GM06990 (cell line): ENCODE data around the gene KCNK7.

ENCODE experiments used
- DNase-seq: peaks from one replicate; pipeline ENCODE4 v3.0.0-alpha.2; 2011; ENCODE audit not compliant: insufficient read length; ENCODE audit errors: extremely low read depth
- H3K27me3 ChIP-seq: replicated peaks from 2 replicates; pipeline ENCODE4 v1.6.0; 2011; ENCODE audit warnings: low read length; ENCODE audit not compliant: control insufficient read depth, insufficient read depth
- H3K36me3 ChIP-seq: 2 replicates; pipeline ENCODE4 v1.5.1; 2011; ENCODE audit warnings: low read length; ENCODE audit not compliant: control insufficient read depth, insufficient read depth
- H3K4me3 ChIP-seq: replicated peaks from 2 replicates; pipeline ENCODE4 v1.5.1; 2011; ENCODE audit warnings: low read depth, mild to moderate bottlenecking, control low read depth, low read length
- CTCF ChIP-seq: IDR thresholded peaks from 2 replicates; pipeline ENCODE4 v1.5.1; 2011; ENCODE audit warnings: low read length, control low read depth, mild to moderate bottlenecking, inconsistent platforms; ENCODE audit not compliant: insufficient read depth, poor library complexity, severe bottlenecking

KCNK7 gene

DNA sequence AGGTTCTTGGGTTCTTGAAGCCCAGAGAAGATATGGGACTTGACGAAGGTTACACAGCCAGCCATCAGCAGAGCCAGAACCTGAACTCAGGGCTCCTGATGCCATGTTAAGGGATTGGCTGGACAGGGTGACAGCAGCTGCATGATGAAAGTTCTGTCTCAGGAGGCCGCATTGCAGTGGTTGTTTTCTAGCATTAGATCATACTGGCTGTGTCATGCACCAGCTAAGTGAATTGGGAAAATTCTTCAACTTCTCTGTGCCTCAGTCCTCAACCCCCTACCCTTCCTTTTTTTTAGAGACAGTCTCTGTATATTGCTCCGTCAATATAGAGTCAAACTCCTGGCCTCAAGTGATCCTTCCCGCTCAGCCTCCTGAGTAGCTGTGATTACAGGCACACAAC, 32.0 kb downstream of the KCNK7 start:
- no peak overlapping the region for H3K4me3 ChIP-seq
- no peak for TF ChIP-seq CTCF
- no peaks in the 10 kb centered on the region for H3K27me3 ChIP-seq
- no peak for DNase-seq
- H3K36me3 ChIP-seq: no peaks in the 10 kb centered on the region

DNA sequence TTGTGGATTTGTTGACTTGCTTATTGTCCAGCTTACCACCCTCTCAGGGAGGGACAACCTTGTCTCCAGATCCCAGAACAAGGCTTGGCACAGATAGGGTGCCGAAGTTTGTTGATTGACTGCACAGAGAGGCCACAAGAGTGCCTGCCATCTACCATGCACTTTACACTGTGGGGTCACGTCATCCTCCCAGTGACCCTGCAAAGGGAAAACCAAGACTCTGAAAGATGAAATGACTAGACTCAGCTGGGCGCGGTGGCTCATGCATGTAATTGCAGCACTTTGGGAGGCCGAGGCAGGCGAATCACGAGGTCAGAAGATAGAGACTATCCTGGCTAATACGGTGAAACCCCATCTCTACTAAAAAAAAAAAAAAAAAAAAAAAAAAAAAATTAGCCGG, 32.8 kb downstream of the KCNK7 start:
- Histone ChIP-seq H3K36me3 (no peaks in the 10 kb centered on the region), H3K4me3 (no peak overlapping the region), H3K27me3 (no peaks in the 10 kb centered on the region)
- no peak for DNase-seq
- no peak for TF ChIP-seq CTCF

- H3K27me3 ChIP-seq: no peaks in the 10 kb centered on the region; the same call in 1 of the 2 replicates
- DNase-seq: no peak
- TF ChIP-seq CTCF: no peak
- no peaks in the 10 kb centered on the region for H3K36me3 ChIP-seq
- no peak overlapping the region for H3K4me3 ChIP-seq
Measured at GRCh38 chr11:65562020-65562419, 33.6 kb downstream of the KCNK7 start.

GRCh38 chr11:65560555-65561418, 34.8 kb downstream of the KCNK7 start:
- DNase-seq: no peak
- H3K4me3 ChIP-seq: no peak overlapping the region
- H3K36me3 ChIP-seq: no peaks in the 10 kb centered on the region
- no peak for TF ChIP-seq CTCF
- H3K27me3 ChIP-seq: no peaks in the 10 kb centered on the region; the same call in 1 of the 2 replicates

DNA sequence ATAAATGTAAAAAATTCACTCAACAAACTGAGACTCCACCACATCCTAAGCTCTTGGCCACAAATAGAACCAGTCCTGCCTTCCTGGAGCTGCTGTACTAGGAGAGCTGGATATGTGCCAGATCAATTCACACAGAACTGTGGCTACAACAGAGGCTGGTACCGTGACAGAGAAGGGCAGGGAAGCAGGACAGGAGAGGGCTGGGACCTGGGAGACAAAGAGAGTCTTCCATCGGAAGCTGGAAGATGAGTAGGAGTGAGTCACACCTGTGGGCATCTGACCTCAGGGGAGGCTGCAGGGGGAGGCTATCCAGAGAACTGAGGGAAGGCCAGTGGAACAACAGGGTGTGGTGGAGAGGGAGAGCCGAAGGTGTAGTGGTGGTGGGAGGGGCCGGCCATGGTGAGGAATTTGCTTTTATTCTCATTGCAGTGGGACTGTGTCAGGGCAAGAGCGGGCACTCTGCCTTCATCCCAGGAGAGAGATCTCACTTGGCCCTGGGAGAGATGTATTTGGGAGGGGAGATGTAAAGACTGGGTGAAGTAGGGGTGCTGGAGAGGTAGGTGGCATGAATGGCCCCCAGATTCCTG, 35.6 kb downstream of the KCNK7 start:
- H3K4me3 ChIP-seq: no peak overlapping the region
- DNase-seq: no peak
- TF ChIP-seq CTCF: no peak

More for the DNA sequence above, 35.6 kb downstream of the KCNK7 start:
- Histone ChIP-seq H3K36me3 (no peaks in the 10 kb centered on the region), H3K27me3 (no peaks in the 10 kb centered on the region; the same call in 1 of the 2 replicates)
